ENCODE results near the gene ANGPTL2. TPM values are rescaled to one million over a fixed set of nuclear protein-coding genes. Genes with fewer than 3 reads are reported as not detected.

Gene ANGPTL2
- total RNA-seq, 1 donor from 2014 or later, result 41.4 TPM

DNA sequence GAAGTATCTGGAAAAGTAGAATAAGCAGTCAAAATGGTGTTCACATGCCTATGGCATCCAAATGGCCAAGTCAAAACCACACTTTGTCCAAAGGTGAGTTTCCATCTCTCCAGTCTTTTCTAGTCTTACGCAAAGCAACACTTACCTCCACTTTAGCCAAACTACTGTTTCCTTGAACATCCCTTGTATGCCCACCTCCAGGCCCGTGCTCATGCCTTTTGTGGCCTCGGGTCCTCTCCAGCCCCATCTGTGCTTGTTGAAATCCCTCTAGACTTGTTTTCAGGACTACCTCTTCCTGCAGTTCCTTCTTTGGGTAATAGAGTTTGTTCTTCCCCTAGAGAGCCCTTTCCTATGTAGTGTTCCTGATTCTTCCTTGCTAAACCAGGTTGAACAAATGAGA lies 61.0 kb downstream of the ANGPTL2 start:
- peak; percentile 50 for DNase-seq (ENCODE audit: low spot score)
- intact Hi-C loops (cut with DNase I), result no loop called here

DNA sequence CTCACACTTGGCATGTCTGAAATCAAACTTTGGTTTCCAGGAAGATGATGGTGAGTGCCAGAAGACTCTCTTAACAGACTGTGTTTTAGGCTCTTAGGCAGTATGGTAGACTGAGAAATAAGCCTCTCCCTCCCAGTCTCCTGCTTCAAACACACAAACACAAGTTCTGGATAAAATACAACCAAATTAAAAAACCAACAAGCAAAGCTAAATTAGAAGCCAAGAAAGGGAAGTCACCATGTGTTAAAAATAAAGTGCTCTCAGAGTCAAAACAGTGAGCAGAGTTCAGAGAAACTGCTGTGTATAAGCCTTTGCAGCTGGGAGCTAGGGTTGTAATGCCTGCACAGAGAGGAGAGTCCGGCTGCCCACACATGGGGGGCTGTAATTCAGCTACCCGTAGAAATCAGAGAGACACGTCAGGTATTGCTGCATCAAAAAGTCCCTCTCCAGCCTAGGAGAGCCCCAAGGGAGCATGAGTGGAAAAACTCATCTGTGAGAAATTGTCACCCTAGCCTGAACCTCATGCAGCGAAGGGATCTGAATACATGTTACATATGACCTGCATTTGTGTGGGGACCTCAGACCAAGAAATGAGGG lies 62.6 kb downstream of the ANGPTL2 start:
- intact Hi-C loops (cut with DNase I), result no loop called here
- no peak for DNase-seq (ENCODE audit: low spot score)

DNA sequence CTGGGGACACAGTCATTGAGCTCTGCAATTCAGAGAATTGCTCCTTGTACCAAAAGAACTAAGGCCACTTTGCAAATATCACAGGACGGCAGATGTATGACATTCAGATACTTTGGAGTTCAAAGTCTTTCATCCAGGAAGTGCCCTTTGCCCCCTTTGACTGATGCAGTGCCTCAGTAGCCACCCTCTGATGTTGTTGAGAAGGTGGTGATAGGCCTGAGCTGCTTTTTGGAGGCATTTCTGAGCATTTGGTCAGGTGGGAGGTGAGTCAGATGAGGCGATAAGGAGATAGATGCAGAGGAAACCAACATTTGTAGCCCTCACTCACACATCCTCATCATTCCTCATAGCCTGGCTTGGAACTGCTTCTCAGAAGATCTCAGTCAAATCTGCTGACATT lies 63.4 kb downstream of the ANGPTL2 start:
- intact Hi-C loops (cut with DNase I), result no loop called here
- no peak for DNase-seq (ENCODE audit: low spot score)

- DNase-seq (ENCODE audit: low spot score), result no peak
- intact Hi-C loops (cut with DNase I), result no loop called here
These were observed 63.8 kb downstream of the ANGPTL2 start for GRCh38 chr9:127058645-127059021.

GRCh38 chr9:127058011-127058644 lies 64.3 kb downstream of the ANGPTL2 start:
- DNase-seq (ENCODE audit: low spot score), result no peak
- intact Hi-C loops (cut with DNase I), result no loop called here

GRCh38 chr9:127056446-127056845 lies 66.0 kb downstream of the ANGPTL2 start:
- intact Hi-C loops (cut with DNase I), result no loop called here
- DNase-seq (ENCODE audit: low spot score), result no peak

- DNase-seq (ENCODE audit: low spot score), result no peak
- intact Hi-C loops (cut with DNase I), result no loop called here
These were observed 66.6 kb downstream of the ANGPTL2 start for GRCh38 chr9:127055745-127056402.

GRCh38 chr9:127053960-127054359 lies 68.5 kb downstream of the ANGPTL2 start:
- intact Hi-C loops (cut with DNase I), result no loop called here

DNA sequence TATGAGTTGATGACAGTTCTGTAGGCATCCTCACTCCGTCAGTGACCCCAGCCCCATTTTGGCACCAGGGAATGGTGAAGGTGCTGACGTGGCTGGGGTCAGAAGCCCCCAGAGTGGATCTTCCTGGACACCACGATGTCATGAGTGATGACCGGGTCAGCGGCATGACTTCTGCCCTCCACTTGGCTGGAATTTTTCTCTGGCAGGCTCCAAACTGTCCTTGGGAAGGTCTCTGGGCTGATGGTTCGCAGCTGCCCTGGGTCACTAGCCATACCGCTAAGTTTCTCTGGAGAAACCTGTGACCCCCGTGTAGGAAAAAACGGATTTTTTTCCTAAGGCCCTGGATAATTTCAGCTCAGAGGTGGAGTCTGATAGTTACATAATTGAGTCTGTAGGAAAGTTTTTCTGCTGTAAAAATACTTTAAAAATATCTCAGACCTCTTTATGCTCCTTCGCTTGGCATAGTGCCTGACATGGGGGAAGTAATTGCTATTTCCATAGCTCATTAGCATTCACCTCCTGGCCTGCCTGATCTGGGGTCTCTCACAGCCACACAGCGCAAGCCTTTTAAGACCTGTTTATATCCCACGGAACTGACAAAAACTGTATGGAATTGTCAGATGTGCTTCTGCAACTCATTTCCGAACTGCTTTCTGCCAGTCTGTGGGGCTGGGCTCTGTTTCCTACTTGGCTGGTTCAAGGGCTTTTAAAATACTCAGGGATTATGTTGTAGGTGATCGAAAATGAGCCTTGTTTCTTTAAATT lies 69.2 kb downstream of the ANGPTL2 start:
- intact Hi-C loops (cut with DNase I), result no loop called here
- peak; percentile 64 for DNase-seq (ENCODE audit: low spot score)

More at GRCh38 chr9:127053960-127054359, 68.5 kb downstream of the ANGPTL2 start:
- DNase-seq (ENCODE audit: low spot score), result peak; percentile 14

DNA sequence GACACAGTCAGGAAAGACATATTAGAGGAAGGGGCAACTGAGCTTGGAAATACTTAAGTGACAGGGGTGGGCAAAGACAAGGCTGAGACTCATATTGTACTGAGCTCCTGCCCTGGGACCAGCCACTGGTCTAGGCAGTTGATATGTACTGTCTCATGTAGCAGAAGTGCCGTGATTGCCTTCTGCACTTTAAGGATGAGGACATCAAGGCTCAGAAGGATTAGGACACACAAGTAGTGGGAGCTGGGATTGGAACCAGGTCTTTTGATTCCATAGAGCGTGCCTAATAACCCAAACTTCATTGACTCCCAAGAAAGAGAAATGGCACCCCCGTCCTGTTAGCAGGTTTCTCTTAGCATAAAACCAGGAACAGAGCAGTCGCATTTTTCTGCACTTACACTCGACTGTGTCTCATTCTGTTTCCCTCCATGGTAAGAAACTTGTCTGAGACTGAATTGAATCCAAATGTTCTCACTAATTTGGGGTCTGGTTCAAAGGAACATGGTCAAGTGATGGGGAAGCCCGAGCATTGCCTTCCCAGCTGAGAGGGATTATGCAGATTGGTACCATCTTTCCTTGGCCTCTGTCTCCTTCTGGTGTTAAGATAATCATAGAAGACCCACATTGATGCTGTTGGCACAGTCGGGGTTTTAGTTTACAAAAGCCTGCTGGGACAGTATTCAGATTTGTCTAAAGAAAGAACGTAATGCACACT lies 70.4 kb downstream of the ANGPTL2 start:
- DNase-seq (ENCODE audit: low spot score), result peak; percentile 51
- intact Hi-C loops (cut with DNase I), result no loop called here

GRCh38 chr9:127050591-127051001 lies 71.8 kb downstream of the ANGPTL2 start:
- DNase-seq (ENCODE audit: low spot score), result peak; percentile 56
- intact Hi-C loops (cut with DNase I), result no loop called here

DNA sequence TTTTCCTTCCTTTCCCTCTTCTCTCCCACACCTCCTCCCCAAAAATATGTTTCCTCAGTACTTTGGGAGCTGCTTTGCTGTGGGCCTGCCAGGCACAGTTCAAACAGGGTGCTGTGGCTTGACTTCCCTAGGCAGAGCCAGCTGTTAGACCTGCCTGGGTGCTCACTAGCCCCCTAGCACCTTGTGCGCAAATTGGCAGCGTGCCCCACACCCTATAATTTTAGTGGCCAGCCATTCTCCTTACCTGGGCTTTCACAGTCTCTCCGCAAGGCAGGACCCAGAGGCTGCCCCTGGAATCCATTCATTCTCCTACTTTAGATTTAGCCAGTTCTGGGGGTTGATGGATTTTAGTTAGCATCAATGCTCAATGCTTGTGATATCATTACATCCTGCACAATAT lies 72.3 kb downstream of the ANGPTL2 start:
- peak; percentile 7 for DNase-seq (ENCODE audit: low spot score)
- intact Hi-C loops (cut with DNase I), result no loop called here

GRCh38 chr9:127049581-127049980 lies 72.9 kb downstream of the ANGPTL2 start:
- intact Hi-C loops (cut with DNase I), result no loop called here
- DNase-seq (ENCODE audit: low spot score), result no peak

DNA sequence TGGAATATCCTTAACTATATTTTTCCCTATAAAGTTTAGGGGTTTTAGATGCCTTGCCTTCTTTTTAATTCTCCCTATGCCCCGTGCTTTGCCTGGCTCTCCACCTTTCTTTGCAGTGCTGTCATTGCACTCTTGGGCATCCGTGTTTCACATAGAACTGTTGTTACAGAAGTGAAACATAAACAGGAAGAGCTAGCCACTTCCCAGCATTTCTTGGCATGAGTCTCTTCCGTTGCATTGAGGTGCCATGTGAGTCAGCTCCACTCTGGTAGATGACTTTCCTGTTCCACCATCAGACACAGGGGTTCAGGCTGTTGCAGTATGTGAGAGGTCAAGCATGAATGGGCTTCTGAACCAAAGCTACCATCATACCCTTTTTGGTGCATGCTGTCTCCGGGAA lies 73.4 kb downstream of the ANGPTL2 start:
- DNase-seq (ENCODE audit: low spot score), result no peak

DNA sequence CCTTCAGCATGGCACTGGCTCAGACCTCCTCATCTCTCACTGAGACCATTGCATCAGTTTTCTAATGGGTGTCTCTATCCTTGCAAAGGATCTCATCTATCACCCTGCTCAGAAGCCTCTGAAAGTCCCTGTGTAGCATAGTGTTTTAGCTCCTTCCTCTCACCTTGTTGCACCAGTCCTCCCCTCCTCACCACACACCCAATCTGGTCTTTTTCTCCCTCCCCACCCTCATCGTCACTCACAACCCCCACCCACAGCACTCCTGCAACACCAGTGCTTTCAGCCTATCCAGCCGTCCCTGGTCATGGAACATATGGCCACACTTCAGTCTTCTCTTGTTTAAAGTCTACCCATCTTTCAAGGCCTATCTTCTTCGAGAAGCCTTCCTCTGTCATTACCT lies 74.5 kb downstream of the ANGPTL2 start:
- DNase-seq (ENCODE audit: low spot score), result no peak
- intact Hi-C loops (cut with DNase I), result no loop called here

More for the DNA sequence above, 73.4 kb downstream of the ANGPTL2 start:
- intact Hi-C loops (cut with DNase I), result no loop called here

DNA sequence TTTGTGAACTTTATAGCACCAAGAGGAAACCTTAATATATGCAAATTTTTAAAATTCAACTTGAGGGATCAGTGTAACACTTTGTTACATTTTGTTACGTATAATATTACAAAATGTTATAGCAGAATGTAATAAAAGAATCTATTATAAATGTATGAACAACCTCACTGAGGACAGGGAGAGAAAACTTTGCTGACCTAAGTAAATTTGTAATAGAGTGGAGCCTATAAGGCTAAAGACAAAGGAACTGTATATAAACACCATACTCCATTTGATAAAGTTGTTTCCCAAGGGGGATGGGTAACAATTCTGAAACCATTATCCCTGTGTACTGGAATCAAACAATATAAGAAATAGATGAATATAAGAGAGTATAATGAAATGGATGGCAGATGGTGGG lies 77.3 kb downstream of the ANGPTL2 start:
- intact Hi-C loops (cut with DNase I), result no loop called here
- no peak for DNase-seq (ENCODE audit: low spot score)

GRCh38 chr9:127039492-127039891 lies 82.9 kb downstream of the ANGPTL2 start:
- intact Hi-C loops (cut with DNase I), result loop anchor here (5.0 kb wide), 1 partner anchor 148 kb away; no protein-coding TSS in a partner anchor
- DNase-seq (ENCODE audit: low spot score), result no peak

- no peak for DNase-seq (ENCODE audit: low spot score)
- intact Hi-C loops (cut with DNase I), result loop anchor here (5.0 kb wide), 1 partner anchor 149 kb away; no protein-coding TSS in a partner anchor
These were observed 83.9 kb downstream of the ANGPTL2 start for GRCh38 chr9:127038531-127038930.

All from cardiac septum (tissue), 1 donor.